Mesodermal cell (in vitro differentiated cells): ENCODE data around the gene TP73.
"Not testable (repeated sequence)": the region's sequence is repeated elsewhere in the genome, so short reads cannot be mapped to it uniquely, and the experiment has no call there.

ENCODE experiments used
- H3K27ac ChIP-seq: 2 replicates; pipeline ENCODE4 v1.7.0; 2013; ENCODE audit warnings: mild to moderate bottlenecking, low read depth, low read length, moderate library complexity; ENCODE audit not compliant: severe bottlenecking
- H3K36me3 ChIP-seq: 2 replicates; pipeline ENCODE4 v1.7.1; 2013; ENCODE audit warnings: mild to moderate bottlenecking, low read length, moderate library complexity; ENCODE audit not compliant: control insufficient read depth, insufficient read depth
- H3K4me1 ChIP-seq: one replicate; pipeline ENCODE4 v1.7.1; 2013; ENCODE audit warnings: mild to moderate bottlenecking, low read length; ENCODE audit not compliant: insufficient read depth, control insufficient read depth, poor library complexity, severe bottlenecking
- H3K4me3 ChIP-seq: 2 replicates; pipeline ENCODE4 v1.7.0; 2013; ENCODE audit warnings: low read length, control low read depth, mild to moderate bottlenecking; ENCODE audit not compliant: insufficient read depth, poor library complexity, severe bottlenecking; ENCODE audit errors: extremely low read depth
- H3K9me3 ChIP-seq: 2 replicates; pipeline ENCODE4 v1.7.1; 2013; ENCODE audit warnings: mild to moderate bottlenecking, low read length, moderate library complexity; ENCODE audit not compliant: control insufficient read depth
- WGBS, 2 experiments: methylation state at CpG; one replicate each; pipeline ENCODE4 v1.1.5; 2013; ENCODE audit warnings: missing lambda C conversion rate in 2 of 2; ENCODE audit not compliant: insufficient coverage in 2 of 2; 5-methylcytosine and 5-hydroxymethylcytosine counted together

TP73 gene

DNA sequence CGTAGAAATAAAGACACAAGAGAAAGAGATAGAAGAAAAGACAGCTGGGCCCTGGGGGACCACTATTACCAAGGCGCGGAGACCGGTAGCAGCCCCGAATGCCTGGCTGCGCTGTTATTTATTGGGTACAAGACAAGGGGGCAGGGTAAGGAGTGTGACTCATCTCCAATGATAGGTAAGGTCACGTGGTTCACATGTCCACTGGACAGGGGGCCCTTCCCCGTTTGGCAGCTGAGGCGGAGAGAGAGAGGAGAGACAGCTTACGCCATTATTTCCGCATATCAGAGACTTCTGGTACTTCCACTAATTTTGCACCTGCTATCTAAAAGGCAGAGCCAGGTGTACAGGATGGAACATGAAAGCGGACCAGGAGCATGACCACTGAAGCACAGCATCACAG lies 31.6 kb upstream of the TP73 start:
- WGBS, 2 experiments, result 90 to 92% methylated on average over 10 to 11 of the region's 12 CpGs
- Histone ChIP-seq H3K9me3 (no peaks in the 10 kb centered on the region), H3K36me3 (no peaks in the 10 kb centered on the region), H3K4me1 (peaks cover 10% of the 10 kb centered on the region), H3K27ac (no peak overlapping the region), H3K4me3 (no peak overlapping the region)

DNA sequence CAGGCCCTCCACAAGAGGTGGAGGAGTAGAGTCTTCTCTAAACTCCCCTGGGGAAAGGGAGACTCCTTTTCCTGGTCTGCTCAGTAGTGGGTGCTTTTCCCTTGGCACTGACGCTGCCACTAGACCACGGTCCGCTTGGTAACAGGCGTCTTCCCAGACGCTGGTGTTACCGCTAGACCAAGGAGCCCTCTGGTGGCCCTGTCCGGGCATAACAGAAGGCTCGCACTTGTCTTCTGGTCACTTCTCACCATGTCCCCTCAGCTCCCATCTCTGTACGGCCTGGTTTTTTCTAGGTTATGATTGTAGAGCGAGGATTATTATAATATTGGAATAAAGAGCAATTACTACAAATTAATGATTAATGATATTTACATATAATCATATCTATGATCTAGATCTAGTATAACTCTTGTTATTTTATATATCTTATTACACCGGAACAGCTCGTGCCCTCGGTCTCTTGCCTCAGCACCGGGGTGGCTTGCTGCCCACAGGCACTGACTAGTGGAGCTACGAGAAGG lies 31.1 kb upstream of the TP73 start:
- 68 to 85% methylated on average over 4 to 5 of the region's 15 CpGs for WGBS, 2 experiments
- H3K9me3 ChIP-seq, H3K27ac ChIP-seq, H3K36me3 ChIP-seq, H3K4me3 ChIP-seq: not testable (repeated sequence)
- H3K4me1 ChIP-seq, result peaks cover 12% of the 10 kb centered on the region

DNA sequence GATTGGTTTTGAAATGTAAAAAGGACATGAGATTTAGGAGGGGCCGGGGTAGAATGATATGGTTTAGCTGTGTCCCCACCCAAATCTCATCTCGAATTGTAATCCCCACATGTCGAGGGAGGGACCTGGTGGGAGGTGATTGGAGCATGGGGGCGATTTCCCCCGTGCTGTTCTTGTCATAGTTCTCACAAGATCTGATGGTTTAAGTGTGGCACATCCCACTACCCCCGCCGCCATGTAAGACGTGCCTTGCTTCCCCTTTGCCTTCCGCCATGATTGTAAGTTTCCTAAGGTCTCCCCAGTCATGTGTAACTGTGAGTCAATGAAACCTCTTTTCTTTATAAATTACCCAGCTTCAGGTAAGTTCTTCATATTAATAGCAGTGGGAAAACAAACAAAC lies 30.2 kb upstream of the TP73 start:
- Histone ChIP-seq H3K4me1 (peaks cover 12% of the 10 kb centered on the region), H3K36me3 (peaks cover 11% of the 10 kb centered on the region)
- not testable (repeated sequence) for H3K9me3 ChIP-seq, H3K4me3 ChIP-seq, H3K27ac ChIP-seq
- 78 to 79% methylated on average over 5 to 6 of the region's 9 CpGs for WGBS, 2 experiments

DNA sequence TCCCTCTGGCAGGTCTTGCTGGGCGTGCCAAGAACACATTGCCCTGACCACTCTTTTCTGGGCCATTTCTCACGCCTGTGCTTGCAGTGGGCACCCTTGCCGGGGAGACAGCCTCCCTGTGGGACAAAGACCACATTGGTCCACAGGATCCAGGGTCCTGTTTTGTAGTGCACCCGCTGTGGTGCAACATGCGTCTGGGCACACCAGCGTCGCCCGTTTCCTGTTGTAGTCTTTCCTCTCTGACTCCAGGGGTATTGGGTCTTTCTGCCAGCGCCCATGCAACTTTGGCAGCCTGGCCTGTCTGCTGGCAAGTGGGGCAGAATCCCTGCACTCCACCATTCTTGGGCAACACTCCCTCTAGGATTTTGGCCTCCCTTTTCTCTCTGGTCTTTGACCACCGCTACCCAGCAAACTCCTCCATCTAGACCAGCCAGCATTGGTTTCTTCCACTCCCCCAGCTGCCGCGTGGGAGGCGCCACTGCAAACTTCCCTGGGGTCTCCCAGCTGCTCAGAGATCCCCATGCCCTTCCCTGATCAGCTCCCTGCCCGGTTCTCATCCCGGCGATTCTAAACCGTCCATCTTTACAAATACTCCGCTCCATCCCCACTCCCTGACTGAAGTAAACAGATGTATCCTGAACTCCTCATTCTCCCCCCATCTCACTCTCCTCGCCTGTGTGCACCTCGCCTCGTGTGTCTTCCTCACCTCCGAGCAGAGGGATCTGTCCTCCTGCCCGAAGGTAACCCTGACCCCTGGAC lies 28.7 kb upstream of the TP73 start:
- Histone ChIP-seq H3K27ac (no peak overlapping the region), H3K4me3 (peak overlapping the region; percentile 92), H3K4me1 (peaks cover 9% of the 10 kb centered on the region), H3K36me3 (peaks cover 26% of the 10 kb centered on the region), H3K9me3 (no peaks in the 10 kb centered on the region)
- WGBS, 2 experiments, result 42% methylated on average over 21 to 23 of the region's 23 CpGs

DNA sequence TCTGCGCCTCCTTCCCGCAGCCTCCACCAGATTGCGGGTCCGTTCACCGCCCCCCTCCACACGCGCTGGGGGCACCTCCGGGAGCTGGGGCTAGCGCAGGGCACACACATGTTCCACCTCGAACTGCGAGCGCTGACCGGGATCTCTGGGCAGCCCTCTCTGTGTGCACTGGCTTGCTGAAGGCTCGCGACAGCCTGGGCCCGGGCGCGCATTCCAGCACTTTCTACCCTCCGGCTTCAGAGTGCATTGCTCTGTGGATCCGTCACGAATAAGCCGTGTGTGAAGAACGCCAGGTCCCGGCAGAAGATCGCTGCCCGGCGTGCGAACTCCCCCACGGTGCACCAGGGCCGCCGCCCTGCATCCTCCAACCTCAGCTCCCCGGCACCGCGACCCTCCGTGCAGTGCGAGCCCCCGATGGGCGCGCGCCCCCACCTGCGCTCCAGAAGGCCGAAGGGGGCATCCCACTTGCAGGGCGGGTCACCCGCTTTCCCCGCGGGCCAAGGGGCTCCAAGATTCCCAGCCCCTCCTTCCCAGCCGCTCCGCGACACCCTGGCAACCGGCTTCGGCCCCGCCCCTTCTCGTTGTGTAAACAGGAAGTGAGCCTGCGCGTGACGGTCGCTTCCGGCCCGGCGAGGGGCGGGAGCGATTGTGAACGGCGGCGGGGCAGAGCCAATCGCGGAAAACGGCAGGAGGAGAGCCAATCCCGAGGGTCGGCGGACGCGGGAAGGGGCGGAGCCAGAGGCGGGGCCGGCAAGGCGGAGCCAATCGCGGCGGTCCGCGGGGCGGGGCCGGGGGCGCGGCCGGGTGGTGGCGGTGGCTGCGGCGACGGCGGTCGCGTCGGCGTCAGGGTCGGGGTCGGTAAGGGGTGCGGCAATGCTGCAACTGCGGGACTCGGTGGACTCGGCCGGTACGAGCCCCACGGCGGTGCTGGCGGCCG lies 27.8 kb upstream of the TP73 start, which contains the start of gene TPRG1L:
TSS of gene TPRG1L (plus strand) at position 816 of the 937 bp plus-strand sequence. CDS start at position 874, 58 bp downstream.
- H3K36me3 ChIP-seq, result peaks cover 34% of the 10 kb centered on the region
- peak within 1 kb of the TSS; percentile 92 for H3K4me3 ChIP-seq
- no peaks in the 10 kb centered on the region for H3K9me3 ChIP-seq
- H3K27ac ChIP-seq, result peak within 1 kb of the TSS; percentile 49
- peaks cover 9% of the 10 kb centered on the region for H3K4me1 ChIP-seq
- WGBS, 2 experiments, result 1% methylated on average over 60 to 90 of the region's 108 CpGs

DNA sequence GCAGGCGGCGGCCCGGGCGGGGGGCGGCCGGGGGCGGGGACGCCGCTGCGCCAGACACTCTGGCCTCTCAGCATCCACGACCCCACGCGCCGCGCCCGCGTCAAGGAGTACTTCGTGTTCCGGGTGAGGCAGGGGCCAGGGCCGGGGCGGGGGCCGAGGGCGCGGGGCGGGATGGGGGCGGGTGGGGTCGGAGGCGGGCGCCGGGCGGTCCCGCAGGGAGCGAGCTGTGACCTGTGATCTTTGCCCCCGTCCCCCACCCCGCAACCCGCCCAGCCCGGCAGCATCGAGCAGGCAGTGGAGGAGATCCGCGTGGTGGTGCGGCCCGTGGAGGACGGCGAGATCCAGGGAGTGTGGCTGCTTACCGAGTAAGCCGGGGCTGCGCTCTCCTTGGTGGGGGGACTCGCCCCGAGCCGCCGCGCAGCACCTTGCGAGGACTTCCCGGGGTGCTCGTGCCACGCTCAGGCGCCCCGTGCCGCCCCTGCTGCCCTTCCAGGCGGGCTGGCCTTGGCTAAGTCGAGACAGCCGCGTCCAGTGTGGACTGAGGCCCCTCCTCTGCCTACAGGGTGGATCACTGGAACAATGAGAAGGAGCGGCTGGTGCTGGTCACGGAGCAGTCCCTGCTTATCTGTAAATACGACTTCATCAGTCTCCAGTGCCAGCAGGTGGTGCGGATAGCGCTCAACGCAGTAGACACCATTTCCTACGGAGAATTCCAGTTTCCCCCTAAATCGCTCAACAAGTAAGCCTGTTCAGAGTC lies 27.0 kb upstream of the TP73 start:
- peak overlapping the region; percentile 23 for H3K27ac ChIP-seq
- H3K36me3 ChIP-seq, result peaks cover 43% of the 10 kb centered on the region
- peak overlapping the region; percentile 92 for H3K4me3 ChIP-seq
- H3K9me3 ChIP-seq, result no peaks in the 10 kb centered on the region
- WGBS, 2 experiments, result 4 to 9% methylated on average over 35 to 37 of the region's 71 CpGs
- peaks cover 9% of the 10 kb centered on the region for H3K4me1 ChIP-seq

DNA sequence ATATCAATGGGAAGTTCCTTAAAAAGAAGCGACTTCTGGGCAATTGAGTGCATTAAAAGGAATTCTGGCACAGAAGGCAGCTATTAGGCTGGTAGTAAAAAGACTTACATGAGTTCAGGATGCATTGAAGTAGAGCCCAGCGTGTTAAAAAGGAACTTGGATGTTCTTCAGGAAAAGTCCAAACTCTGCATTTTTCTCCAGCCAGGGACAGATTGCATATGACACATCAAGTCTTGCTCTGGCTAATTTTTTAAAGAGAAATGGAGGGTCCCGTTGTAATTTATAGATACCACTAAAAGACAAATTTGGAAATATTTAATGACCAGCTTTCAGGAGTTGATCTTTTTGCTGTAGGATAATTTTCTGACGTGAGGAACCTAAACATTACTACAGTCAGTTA lies 26.3 kb upstream of the TP73 start:
- WGBS, 2 experiments, result 85 to 100% methylated on average over 2 of the region's 4 CpGs
- Histone ChIP-seq H3K4me1 (peaks cover 9% of the 10 kb centered on the region), H3K9me3 (no peaks in the 10 kb centered on the region), H3K36me3 (peaks cover 43% of the 10 kb centered on the region), H3K4me3 (peak overlapping the region; percentile 92), H3K27ac (no peak overlapping the region)

DNA sequence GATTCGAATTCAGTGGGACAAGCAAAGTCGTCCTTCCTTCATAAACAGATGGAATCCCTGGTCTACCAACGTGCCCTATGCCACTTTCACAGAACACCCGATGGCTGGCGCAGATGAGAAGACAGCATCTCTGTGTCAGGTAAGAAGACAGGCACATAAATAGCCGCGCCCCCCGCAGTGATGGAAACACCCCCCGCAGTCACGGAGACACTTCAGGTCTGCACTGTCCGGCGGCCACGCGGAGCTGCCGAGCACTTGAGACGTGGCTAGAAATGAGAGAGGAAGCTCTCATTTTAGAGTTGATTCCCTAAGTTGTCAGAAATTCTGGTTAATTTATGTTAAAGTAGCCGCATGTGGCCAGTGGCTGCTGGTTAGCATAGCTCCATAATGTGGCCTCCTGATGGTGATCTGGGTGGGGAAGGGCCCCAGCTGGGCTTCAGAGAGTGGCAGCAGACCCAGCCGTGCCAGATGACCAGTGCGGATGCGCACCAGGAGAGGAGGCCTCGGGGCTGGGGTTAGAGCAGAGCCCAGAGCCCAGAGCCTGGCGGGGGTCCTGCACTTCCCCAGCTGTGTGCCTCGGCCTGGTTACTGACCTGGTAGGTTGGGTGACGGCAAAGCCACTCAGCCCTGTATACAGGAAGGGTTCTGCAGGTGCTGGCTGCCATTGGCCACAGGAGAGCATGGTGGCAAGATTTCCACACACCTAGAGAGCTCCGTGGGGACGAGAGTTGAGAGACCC lies 24.6 kb upstream of the TP73 start:
- Histone ChIP-seq H3K27ac (no peak overlapping the region), H3K4me1 (peaks cover 9% of the 10 kb centered on the region), H3K36me3 (peaks cover 43% of the 10 kb centered on the region), H3K4me3 (no peak overlapping the region), H3K9me3 (no peaks in the 10 kb centered on the region)
- 96% methylated on average over 24 to 25 of the region's 26 CpGs for WGBS, 2 experiments

DNA sequence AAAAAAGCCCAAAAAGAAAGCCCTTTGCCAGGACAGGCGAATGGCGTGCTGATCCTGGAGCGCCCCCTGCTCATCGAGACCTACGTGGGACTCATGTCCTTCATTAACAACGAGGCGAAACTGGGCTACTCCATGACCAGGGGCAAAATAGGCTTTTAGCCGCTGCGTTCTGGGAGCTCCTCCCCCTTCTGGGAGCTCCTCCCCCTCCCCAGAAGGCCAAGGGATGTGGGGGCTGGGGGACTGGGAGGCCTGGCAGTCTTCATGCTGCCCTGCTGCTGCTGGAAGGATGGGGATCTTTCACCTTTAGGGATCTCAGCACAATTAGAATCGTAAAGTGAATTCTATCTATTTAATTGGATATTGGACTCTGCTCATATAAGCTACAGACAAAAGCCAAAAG lies 23.9 kb upstream of the TP73 start:
- 85 to 95% methylated on average over 7 to 9 of the region's 10 CpGs for WGBS, 2 experiments
- Histone ChIP-seq H3K4me3 (no peak overlapping the region), H3K9me3 (no peaks in the 10 kb centered on the region), H3K4me1 (peaks cover 8% of the 10 kb centered on the region), H3K36me3 (peaks cover 44% of the 10 kb centered on the region), H3K27ac (no peak overlapping the region)
